GM18951 (cell line): ENCODE measurements around the gene TRPV3.
A peak's percentile ranks its signal among the peaks of the same experiment; 100 is the strongest.
"Not testable (repeated sequence)": the region's sequence is repeated elsewhere in the genome, so short reads cannot be mapped to it uniquely, and the experiment has no call there.

ENCODE experiments used
- POLR2A ChIP-seq: IDR thresholded peaks from 4 replicates; pipeline ENCODE4 v1.6.1; 2011; ENCODE audit warnings: mild to moderate bottlenecking; ENCODE audit not compliant: insufficient read length, insufficient read depth; ENCODE audit errors: extremely low read depth
- in situ Hi-C: fragments of 300-500 bp; cut with MboI; formaldehyde crosslinking; loops from one replicate; pipeline ENCODE4 v1.12.0; 2022; ENCODE audit warnings: low sequenced_read_pairs, mixed read lengths, inconsistent platforms; ENCODE audit not compliant: unreplicated experiment

The TRPV3 gene

DNA sequence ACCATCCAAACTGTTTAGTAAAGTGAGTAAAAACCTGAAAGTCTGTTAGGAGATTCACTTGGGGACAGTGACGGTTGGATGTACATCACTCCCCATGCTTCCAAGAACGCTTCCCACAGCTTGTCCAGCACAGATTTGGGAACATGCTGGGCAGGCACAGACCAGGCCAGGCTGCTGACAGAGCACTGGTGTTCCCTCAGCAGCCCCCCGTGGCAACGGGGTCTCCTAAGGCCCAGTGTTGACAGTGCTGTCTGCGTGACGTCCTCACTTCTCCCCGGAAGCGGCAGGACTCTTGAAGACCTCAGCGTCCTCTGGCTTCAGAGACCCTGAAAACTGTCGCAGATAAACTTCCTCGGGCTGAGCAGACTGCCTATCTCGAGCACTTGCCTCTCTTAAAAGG lies 8.9 kb upstream of the TRPV3 start:
- no peak for TF ChIP-seq POLR2A
- in situ Hi-C loops: no loop called here

DNA sequence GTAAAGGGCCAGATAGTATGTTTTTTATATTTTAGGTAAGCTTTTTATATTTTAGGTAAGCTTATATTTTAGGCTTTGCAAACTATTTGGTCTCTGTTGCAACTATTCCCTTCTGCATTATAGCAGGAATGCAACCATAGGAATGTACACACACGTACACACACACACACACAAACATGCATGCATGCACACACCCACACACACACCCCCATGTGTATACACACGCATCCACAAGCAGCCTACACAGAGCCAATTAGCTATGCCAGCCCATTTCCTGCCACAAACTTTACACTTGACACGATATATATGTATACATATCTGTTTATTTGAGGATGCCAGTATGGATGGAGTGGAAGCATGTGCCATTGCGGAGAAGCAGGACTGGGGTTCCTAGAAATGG lies 7.5 kb upstream of the TRPV3 start:
- in situ Hi-C loops: no loop called here
- no peak for TF ChIP-seq POLR2A

DNA sequence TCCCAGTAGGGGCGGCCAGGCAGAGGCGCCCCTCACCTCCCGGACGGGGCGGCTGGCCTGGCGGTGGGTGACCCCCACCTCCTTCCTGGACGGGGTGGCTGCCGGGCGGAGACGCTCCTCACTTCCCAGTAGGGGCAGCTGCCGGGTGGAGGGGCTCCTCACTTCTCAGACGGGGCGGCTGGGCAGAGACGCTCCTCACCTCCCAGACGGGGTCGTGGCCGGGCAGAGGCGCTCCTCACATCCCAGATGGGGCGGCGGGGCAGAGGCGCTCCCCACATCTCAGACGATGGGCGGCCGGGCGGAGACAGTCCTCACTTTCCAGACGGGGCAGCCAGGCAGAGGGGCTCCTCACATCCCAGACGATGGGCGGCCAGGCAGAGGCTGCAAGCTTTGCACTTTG lies 6.6 kb upstream of the TRPV3 start:
- in situ Hi-C loops: not testable (repeated sequence)

DNA sequence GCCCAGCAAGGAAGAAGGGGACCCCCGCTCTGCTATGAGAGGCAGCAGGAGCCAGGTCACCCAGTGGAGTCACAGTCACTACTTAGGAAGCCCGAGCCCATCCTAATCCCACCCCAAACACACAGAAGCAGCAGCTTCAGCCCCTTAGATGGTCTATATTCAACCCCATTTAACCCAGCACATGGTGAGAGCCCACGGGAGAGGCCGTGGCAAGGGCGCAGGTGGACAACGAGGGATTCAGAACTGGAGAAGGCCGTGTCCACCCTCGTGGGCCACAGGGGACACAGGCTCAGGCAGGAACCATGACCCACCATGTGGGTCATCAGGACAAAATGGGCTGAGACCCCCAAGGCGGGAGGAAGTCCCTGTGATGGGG lies 1.6 kb upstream of the TRPV3 start:
- no peak for TF ChIP-seq POLR2A
- in situ Hi-C loops: loop anchor here (10.0 kb wide), 1 partner anchor 416 kb away; no protein-coding TSS in a partner anchor

DNA sequence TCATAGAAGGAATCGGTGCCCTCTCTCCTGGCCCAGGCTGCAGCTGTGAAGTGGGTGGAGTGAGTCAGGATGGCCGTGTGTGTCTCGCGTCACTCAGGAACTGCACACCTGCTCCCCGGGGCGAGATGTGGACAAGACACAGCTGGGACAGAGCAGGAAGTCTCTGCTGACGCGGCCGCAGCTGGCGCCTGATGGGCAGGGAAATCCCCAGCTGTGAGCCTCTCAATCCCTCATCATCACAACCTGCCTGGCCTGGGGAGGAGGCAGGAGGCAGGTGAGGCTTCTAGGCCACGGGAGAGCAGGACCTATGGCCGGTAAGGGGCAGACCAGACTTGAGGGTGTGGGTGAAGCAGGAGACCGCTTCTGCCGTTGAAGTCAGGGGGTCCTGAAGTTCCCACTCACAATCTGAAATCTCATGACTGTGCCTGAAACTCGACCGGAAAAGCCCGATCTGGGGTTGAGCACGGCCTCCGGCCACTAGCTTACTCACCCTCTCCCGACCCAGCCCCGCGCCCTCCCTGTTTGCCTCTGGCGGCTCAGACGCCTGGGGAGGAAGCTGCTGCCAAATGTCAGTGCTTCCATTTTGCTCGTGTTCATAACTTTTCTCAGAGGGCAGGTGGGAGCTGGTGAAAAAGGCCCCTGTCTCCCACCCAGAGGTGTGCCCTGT lies 1.1 kb upstream of the TRPV3 start:
- in situ Hi-C loops: loop anchor here (10.0 kb wide), 1 partner anchor 416 kb away; no protein-coding TSS in a partner anchor
- TF ChIP-seq POLR2A: peak; percentile 73

DNA sequence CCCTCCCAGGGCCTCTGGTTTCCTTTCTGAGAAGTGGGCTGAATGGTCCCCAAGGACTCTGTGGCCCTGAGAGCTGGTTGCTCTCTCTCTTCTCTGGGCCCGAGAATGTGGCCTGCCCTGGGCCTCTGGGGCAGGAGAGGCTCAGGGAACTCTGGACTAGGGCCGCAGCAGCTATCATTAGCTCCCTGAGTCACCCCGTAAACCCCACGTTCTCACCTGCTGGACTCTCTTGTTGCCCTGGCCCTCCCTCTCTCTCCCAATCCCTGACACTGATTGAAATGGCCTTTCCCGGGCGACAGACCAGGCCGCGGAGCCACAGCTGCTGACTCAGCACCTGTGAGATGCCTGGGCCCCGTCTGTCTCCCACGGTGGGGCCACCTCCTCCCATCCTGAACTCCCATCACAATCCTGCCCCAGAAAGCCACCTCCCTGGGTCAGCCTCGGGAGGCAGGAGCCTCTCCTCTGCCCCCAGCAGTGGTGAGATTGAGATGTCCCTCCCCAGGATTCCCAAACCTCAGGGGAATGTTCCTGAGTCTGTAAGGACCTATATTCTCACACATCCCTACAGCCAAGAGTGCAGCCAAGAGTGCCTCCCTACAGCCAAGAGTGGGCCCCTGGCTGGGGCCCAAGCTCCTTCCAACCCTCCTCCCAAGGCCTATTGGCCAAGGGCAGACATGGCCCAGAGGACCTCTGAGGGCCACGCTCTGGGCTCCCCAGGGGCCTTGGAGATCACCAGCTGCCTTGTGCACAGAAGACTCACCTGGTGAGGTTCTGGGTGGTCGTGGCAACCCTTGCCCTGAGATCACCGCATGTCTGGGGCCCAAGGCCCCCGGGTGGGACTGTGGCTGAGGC lies 470 bp downstream of the TRPV3 start:
- no peak for TF ChIP-seq POLR2A
- in situ Hi-C loops: loop anchor here (10.0 kb wide), 1 partner anchor 418 kb away; no protein-coding TSS in a partner anchor

DNA sequence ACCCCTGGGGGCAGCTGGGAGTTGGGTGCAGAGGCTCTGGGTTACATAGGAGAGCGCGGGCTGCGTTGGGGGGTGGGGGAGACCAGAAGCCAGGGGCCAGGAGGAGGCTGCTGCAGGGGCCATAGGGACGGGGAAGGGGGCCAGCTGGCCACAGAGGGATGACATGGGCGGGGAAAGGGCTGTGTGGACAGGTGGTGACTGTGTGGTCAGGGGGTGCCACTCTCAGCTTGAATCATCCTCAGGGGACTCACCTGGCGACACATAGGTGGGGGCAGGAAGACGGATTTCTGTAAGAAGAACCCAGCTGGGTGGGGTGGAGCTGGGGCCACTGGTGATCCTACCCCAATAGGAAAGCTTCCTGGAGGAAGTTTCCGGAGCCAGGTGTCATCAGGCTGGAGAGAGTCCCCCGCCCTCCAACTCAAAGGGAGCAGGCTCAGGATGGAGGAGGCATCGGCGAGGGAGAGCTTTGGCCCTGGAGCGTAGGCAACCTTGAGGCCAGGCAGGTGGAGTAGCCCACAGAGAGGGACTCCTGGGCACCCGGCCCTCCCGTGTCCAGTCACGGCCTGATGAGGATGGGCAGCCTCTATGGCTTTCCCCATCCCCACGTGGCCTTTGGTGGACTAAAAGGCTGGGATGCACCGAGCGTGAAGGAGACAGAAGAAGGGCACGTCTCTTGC lies 1.2 kb downstream of the TRPV3 start:
- in situ Hi-C loops: loop anchor here (10.0 kb wide), 1 partner anchor 418 kb away; no protein-coding TSS in a partner anchor
- no peak for TF ChIP-seq POLR2A

DNA sequence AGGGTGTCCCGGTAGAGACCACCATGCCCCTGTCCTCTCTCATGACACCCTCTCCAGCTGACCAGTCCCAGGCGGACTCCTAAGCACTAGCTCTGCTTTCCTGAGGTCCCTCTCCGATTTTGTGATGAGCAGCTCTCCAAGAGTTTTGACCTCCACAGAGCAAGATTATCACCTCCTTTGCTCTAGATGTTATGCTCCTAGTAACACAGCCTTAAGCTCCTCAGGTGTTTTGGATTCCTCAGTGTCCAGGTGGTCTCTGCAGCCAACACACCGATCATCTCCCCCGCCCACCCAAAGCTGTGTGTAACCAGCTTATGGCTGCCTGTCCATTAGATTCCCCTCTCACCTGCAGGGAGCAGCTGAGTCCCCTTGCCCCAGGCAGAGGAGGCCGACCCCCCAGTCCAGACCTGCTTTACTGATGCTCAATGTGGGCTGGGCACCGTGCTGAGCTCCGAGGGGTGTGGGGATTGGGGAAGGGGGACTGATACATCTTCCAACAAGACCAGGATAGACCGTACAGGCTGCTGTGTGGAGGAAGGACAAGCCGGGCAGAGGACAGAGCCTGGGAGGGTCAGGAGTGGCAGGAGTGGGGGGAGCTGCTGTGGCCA lies 2.3 kb downstream of the TRPV3 start:
- TF ChIP-seq POLR2A: no peak
- in situ Hi-C loops: loop anchor here (10.0 kb wide), 1 partner anchor 420 kb away; no protein-coding TSS in a partner anchor

DNA sequence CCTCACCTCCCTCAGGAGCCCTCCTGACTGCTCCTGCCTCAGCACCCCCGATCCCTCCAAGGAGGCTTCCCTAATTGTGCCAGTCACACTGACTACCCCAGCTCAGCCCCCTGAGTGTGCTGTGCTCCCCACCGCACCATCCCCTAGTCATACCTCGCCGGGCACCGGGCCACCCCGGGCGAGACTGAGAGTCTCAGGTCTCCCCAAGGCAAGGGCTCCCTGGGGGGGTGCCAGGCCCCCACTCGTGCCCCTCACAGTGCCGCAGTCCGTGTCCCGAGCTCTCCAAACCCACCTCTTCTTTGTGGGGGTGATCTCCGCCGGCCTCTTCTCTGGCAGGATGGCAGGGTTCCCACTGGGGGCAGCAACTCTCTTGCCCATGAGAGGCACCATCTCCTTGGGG lies 3.2 kb downstream of the TRPV3 start:
- in situ Hi-C loops: loop anchor here (10.0 kb wide), 1 partner anchor 420 kb away; no protein-coding TSS in a partner anchor
- TF ChIP-seq POLR2A: no peak

DNA sequence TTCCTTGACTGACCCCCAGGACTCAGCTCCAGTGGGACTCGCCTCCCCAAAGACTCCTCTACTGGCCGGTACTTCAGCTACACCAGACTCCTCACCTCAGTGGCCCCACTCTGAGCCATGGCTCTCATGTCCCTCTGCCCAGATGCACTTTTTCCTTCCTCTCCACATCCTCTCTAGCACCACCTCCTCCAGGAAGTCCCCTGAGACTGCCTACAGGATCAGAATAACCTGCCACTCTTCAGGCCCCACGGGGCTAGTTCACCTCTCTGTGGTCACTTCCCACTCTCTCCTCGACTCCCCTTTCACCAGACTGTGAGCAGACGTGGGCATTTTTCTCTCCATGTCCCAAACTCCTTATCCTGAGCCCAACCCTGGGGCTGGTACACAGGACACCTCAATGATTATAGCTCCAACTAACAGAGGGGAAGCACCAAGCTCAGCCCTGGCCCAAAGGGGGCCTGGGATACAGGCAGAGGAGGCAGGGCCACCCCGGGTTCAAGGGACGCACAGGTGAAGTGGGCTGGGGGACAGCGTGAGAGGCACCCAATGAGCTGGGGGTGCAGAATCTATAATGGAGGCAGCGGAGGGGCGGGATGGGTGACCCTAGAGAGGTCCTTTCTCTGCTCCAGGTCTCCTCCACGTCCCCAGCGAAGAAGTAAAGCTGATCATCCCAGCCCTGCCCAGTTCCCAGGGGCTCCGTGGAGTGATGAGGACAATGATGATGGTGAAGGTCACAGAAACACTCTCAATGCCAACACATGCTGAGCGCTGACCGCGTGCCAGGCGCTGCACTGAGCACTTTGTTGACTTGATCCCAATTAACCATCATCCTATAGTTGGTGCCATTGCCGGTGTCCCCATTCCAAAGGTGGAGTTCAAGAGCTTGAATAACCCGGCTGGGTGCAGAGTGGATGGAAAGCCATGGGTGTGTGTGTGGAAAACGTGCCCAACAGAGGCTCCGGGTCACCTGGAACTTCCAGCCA lies 3.9 kb downstream of the TRPV3 start:
- TF ChIP-seq POLR2A: no peak
- in situ Hi-C loops: loop anchor here (10.0 kb wide), 1 partner anchor 421 kb away; no protein-coding TSS in a partner anchor

DNA sequence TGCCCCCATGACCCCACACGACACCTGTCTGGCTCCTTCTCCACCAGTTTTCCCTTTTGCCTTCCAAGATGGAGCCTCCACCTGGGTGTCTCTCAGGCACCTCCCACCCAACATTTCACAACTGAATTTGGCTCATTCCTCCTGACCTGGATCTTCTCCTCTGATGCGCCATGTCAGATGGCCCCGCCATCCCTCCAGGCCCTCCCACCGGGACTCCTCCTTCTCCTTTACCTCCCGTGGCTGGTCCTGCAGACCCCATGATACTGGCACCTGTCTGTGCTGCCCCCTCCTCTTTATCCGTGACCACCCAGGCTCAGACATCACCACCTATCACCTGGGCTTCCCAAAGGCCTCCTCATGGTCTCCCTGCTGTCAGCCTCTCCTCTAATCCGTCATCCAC lies 4.7 kb downstream of the TRPV3 start:
- in situ Hi-C loops: loop anchor here (10.0 kb wide), 1 partner anchor 422 kb away; no protein-coding TSS in a partner anchor

DNA sequence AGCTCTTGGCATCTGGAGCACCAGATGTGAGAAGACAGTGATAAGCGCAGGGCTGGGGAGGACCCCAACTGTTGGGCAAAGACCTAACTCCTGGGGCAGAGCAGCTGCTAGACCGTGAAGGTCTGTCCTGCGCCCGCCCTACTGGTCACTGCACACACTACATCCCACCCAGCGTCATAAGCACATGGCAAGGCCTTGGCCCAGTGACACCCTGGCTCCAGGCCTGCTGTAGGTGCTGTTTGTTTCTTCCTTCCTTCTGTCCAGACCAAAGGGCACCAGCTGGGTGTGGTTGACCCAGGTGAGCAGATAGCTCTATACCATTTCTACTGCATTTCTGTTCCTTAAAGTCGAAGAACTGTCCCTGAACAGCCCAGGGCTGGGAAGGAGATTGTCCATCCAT lies 6.4 kb downstream of the TRPV3 start:
- in situ Hi-C loops: loop anchor here (10.0 kb wide), 1 partner anchor 424 kb away; no protein-coding TSS in a partner anchor
- TF ChIP-seq POLR2A: no peak

More for the DNA sequence above, 4.7 kb downstream of the TRPV3 start:
- TF ChIP-seq POLR2A: no peak
